ENCODE measurements around the gene OR52A5.

Gene OR52A5

DNA sequence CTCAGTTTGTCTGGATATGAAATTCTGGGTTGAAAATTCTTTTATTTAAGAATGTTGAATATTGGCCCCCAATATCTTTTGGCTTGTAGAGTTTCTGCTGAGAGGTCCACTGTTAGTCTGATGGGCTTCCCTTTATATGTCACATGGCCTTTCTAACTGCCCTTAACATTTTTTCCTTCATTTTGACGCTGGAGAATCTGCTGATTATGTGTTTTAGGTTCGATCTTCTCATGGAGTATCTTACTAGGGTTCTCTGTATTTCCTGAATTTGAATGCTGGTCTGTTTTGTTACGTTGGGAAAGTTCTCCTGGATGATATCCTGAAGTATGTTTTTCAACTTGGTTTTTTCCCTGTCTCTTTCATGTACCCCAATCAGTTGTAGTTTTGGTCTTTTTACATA, 22.8 kb downstream of the OR52A5 start:
- no peak for DNase-seq

DNA sequence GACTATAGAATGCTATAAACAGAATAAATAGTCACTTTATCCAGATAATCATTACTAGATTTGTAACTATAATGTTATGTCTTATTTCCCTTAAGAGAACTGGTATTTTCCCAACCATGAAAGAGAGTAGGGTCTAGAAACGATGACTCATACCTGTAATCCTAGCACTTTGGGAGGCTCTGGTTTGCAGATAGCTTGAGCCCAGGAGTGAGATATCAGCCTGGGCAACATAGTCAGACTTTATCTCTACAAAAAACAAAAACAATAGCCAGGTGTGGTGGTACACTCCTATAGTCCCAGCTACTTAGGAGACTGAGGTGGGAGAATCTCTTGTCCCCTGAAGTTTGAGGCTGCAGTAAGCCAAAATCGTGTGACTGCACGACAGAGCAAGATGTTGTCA, 30.9 kb downstream of the OR52A5 start:
- DNase-seq = no peak

DNA sequence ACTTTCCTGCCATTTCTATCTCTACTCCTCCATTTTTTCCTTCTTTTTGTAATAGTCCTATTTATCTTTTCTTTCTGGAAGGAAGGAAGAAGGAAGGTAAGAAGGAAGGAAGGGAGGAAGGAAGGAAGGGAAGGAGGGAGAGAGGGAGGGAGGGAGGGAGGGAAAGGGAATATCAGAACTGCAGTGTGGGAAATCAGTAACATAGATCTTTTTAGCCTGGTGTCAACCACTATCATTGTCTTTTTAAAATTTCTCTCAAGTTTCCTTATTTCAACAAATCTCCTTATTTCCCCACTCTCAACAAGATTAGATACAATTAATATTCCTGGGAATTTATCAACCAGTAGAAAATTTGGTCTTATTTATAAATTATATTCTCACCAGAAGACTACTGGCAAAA, 35.1 kb downstream of the OR52A5 start:
- no peak for DNase-seq

- DNase-seq = peak; percentile 22 to 81
Measured at GRCh38 chr11:5102246-5102645, 35.9 kb downstream of the OR52A5 start.

DNA sequence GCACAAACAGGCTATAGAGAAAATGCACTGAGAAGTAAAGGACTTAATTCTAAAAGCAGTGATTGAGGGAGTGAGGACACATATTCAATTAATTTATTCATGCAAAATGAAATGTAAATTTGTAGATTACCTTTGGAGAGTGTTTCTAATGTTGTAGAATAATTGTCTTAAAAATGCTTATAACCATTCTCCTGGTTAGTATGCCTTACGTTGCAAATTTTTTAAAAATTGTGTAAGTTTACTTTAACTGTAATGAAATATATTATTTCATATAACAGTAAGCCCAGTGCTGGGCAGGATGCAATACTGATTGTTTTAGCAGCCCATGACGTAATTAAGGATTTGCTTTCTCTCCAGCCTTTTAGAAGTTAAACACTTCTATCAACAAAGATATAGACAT, 42.1 kb downstream of the OR52A5 start:
- DNase-seq = no peak

GRCh38 chr11:5092821-5093585, 45.2 kb downstream of the OR52A5 start:
- no peak for DNase-seq

GRCh38 chr11:5090668-5091067, 47.5 kb downstream of the OR52A5 start:
- DNase-seq = no peak

GRCh38 chr11:5088556-5088955, 49.6 kb downstream of the OR52A5 start:
- DNase-seq = no peak

GRCh38 chr11:5083602-5084001, 54.6 kb downstream of the OR52A5 start:
- DNase-seq = no peak

DNA sequence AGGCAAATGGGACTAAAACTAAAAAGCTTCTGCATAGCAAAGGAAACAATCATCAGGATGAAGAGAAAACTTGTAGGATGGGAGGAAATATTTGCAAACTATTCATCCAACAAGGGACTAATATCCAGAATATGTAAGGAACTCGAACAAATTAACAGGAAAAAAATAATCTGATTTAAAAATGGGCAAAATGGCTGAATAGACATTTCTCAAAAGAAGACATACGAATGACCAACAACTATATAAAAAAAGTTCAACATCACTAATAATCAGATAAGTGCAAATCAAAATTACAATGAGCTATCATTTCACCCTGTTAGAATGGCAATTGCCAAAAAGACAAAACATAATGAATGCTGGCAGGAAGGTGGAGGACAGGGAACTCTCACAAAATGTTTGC, 56.8 kb downstream of the OR52A5 start:
- no peak for DNase-seq

Data from NCI-H524 (cell line).